Measurements from ENCODE around the gene RALA.
"Not testable (repeated sequence)": the region's sequence is repeated elsewhere in the genome, so short reads cannot be mapped to it uniquely, and the experiment has no call there.

GRCh38 chr7:39668280-39668679, 44.9 kb downstream of the RALA start:
- TF ChIP-seq CTCF (IDR thresholded peaks at IDR 0.05; ENCODE audit: low read depth, low read length, missing input control); YY1 (IDR thresholded peaks at IDR 0.05): not testable (repeated sequence)

All from liver (tissue), 2 donors.